ENCODE measurements around the gene DYNC1LI2. TPM values are rescaled to one million over a fixed set of nuclear protein-coding genes. Genes with fewer than 3 reads are reported as not detected.

DYNC1LI2 gene
- total RNA-seq, 1 donor from 2014 or later: 63.1 TPM

- no peak overlapping the region for H3K4me3 ChIP-seq (ENCODE audit: low read depth, low read length)
- DNase-seq (ENCODE audit: low read depth): no peak
- TF ChIP-seq, protein P1, sequence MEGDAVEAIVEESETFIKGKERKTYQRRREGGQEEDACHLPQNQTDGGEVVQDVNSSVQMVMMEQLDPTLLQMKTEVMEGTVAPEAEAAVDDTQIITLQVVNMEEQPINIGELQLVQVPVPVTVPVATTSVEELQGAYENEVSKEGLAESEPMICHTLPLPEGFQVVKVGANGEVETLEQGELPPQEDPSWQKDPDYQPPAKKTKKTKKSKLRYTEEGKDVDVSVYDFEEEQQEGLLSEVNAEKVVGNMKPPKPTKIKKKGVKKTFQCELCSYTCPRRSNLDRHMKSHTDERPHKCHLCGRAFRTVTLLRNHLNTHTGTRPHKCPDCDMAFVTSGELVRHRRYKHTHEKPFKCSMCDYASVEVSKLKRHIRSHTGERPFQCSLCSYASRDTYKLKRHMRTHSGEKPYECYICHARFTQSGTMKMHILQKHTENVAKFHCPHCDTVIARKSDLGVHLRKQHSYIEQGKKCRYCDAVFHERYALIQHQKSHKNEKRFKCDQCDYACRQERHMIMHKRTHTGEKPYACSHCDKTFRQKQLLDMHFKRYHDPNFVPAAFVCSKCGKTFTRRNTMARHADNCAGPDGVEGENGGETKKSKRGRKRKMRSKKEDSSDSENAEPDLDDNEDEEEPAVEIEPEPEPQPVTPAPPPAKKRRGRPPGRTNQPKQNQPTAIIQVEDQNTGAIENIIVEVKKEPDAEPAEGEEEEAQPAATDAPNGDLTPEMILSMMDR (conservative IDR thresholded peaks at IDR 0.05; ENCODE audit: low read depth, low read length): peak; percentile 64
Observed at GRCh38 chr16:66728117-66728787, 23.2 kb downstream of the DYNC1LI2 start.

DNA sequence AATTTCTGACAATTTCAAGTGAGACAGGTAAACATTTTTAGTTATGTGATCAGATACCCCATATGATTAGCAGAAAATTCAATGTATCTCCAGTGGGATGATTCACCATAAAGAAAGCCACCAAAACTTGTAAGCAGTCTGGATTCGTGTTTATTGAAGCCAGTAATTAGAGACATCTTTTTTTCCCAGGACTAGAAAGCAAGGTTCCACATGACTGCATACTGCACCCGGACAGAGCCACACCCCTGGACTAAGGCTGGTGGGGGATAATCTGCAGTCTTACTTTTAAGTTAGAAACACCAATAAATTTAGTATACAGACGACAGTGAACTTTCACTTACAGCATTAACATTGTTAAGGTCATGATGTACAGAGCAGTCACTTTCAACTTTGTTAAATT is 30.6 kb downstream of the DYNC1LI2 start:
- TF ChIP-seq, protein P1 (conservative IDR thresholded peaks at IDR 0.05; ENCODE audit: low read depth, low read length): no peak
- no peak overlapping the region for H3K4me3 ChIP-seq (ENCODE audit: low read depth, low read length)
- DNase-seq (ENCODE audit: low read depth): no peak

DNA sequence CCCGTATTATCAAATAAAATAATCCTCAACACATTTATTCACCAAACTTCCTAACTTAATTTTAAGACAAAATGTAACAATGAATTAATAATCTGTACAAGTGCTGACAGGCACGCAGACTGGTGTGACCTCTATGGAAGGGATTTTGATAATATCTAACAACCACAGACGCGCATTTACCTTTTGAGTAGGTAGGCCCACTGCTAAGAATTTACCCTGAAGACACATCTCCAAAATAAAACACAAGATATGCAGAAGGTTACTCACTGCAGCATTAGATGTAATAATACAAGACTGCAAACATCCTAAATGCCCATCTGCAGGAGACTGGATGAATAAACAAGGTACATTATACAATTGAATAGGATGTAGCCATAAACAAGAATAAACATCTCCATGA is 32.2 kb downstream of the DYNC1LI2 start:
- TF ChIP-seq, protein P1 (conservative IDR thresholded peaks at IDR 0.05; ENCODE audit: low read depth, low read length): no peak
- no peak overlapping the region for H3K4me3 ChIP-seq (ENCODE audit: low read depth, low read length)
- DNase-seq (ENCODE audit: low read depth): no peak

DNA sequence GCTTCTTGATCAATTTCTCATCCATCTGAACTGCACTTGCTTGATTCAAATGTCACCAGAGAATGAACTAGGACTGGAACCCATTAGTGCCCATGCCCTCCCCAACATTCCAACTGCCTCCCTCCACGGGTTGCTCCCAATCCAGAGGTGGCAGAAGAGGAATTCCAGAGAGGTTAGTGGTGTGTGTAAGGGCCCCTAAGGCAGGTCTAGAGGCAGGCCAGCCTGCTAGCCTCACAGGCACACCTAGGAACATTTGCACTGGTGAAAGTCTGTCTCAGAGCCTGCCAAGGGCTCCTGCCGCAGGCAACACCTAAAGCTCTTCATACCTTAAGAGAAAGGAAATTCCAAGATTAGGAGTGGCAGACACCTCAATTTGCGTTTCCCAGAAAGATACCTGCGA is 33.6 kb downstream of the DYNC1LI2 start:
- no peak overlapping the region for H3K4me3 ChIP-seq (ENCODE audit: low read depth, low read length)
- DNase-seq (ENCODE audit: low read depth): no peak
- TF ChIP-seq, protein P1 (conservative IDR thresholded peaks at IDR 0.05; ENCODE audit: low read depth, low read length): no peak

DNA sequence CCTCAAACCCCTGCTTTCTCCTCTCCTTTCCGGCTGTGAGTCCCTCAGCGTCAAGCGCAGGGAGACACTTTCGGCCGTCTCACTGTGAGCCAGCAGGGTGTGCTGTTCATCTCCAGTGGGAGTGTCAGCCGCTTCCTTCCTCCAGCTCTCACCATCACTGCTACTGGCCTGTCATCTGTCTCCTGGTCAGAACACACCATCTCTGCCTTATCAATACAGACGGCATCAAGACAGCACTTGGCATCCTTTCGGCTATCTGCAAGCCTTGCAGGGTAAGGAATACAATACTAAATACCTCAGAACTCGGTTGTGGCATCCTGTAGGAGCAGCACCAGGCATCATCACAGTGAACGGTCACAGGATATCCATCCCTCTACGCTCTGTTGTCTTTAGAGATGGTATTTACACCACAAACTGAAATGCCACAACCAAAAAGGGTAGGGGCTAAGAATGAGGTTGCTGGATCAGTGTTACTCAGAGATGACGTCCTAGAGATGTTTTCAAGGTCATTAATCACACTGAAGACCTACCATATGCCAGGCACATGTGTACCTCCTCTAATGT is 34.2 kb downstream of the DYNC1LI2 start:
- no peak overlapping the region for H3K4me3 ChIP-seq (ENCODE audit: low read depth, low read length)
- TF ChIP-seq, protein P1 (conservative IDR thresholded peaks at IDR 0.05; ENCODE audit: low read depth, low read length): peak; percentile 44
- DNase-seq (ENCODE audit: low read depth): no peak

DNA sequence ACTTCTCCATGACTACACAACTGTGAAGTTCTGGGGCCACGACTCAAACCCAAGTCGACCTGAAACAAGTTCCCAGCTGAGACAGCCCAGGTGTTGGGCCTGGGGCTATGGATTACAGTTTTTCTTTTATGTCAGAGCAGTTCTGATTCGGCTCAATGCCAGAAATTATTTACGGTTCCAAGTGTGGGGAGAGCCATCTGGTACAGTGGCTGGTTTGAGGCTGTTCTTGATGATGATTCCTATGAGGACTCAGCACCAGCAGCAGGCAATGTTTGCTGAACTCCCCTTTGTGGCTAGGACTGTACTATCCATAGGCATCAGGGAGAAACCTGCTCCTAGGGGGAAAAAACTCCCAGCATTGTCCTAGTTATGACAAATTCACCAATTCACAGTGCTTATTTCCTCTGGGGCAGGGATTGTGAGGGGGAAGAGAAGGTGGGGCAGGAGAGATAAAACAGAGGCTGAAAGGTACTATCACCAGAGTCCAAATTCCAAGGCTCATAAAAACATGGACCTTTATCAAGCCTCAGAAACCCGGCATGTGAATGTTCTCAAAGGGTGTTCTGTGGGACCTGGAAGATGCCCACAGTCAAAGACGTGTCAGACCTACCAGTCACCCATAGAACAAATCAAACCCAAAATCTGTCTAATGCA is 36.6 kb downstream of the DYNC1LI2 start:
- TF ChIP-seq, protein P1 (conservative IDR thresholded peaks at IDR 0.05; ENCODE audit: low read depth, low read length): no peak
- DNase-seq (ENCODE audit: low read depth): no peak
- no peak overlapping the region for H3K4me3 ChIP-seq (ENCODE audit: low read depth, low read length)

All from epithelial cell of proximal tubule (primary cell).